Progenitor cell of endocrine pancreas (in vitro differentiated cells): ENCODE results near the gene DIABLO. TPM values are rescaled to one million over a fixed set of nuclear protein-coding genes. Genes with fewer than 3 reads are reported as not detected.
A peak's percentile ranks its signal among the peaks of the same experiment; 100 is the strongest.

Experiments
- DNase-seq: peaks from one replicate; pipeline ENCODE4 v3.0.0; 2021; ENCODE audit warnings: low spot score; ENCODE audit not compliant: unreplicated experiment
- H3K27ac Mint-ChIP-seq: 2 replicates; pipeline ENCODE4 v1.8.0; 2021; ENCODE audit warnings: mild to moderate bottlenecking, moderate library complexity, mixed read lengths
- H3K27me3 Mint-ChIP-seq: 2 replicates; pipeline ENCODE4 v1.8.0; 2021; ENCODE audit warnings: mixed read lengths
- H3K36me3 Mint-ChIP-seq: 2 replicates; pipeline ENCODE4 v1.8.0; 2022; ENCODE audit warnings: mixed read lengths; ENCODE audit not compliant: insufficient read depth
- H3K4me1 Mint-ChIP-seq: 2 replicates; pipeline ENCODE4 v1.8.0; 2021; ENCODE audit warnings: low read depth, mixed read lengths
- H3K4me3 Mint-ChIP-seq: 2 replicates; pipeline ENCODE4 v1.8.0; 2021; ENCODE audit warnings: low read depth, mild to moderate bottlenecking, moderate library complexity, mixed read lengths
- H3K9me3 Mint-ChIP-seq: 2 replicates; pipeline ENCODE4 v1.8.0; 2021; ENCODE audit warnings: low read depth, mixed read lengths
- total RNA-seq: library from RNA; stranded (reverse); gene quantifications from 2 replicates; pipeline ENCODE4 v1.2.1, GENCODE V29; 2021
- TF ChIP-seq, protein P1 (sequence below): fragments of 200-600 bp; sonication (generic); IDR thresholded peaks from one replicate; pipeline ENCODE4 v1.5.0; 2021; ENCODE audit warnings: antibody characterized with exemption, mild to moderate bottlenecking; ENCODE audit not compliant: unreplicated experiment

DIABLO gene
- total RNA-seq, 1 donor from 2014 or later, result 63.8 TPM

GRCh38 chr12:122206976-122207375 lies 18.9 kb downstream of the DIABLO start:
- Mint-ChIP-seq H3K4me1 (no peaks in the 10 kb centered on the region), H3K9me3 (no peaks in the 10 kb centered on the region), H3K27ac (no peak overlapping the region), H3K27me3 (peaks cover 37% of the 10 kb centered on the region), H3K36me3 (peaks cover 21% of the 10 kb centered on the region), H3K4me3 (no peak overlapping the region)
- DNase-seq, result no peak
- TF ChIP-seq, protein P1, sequence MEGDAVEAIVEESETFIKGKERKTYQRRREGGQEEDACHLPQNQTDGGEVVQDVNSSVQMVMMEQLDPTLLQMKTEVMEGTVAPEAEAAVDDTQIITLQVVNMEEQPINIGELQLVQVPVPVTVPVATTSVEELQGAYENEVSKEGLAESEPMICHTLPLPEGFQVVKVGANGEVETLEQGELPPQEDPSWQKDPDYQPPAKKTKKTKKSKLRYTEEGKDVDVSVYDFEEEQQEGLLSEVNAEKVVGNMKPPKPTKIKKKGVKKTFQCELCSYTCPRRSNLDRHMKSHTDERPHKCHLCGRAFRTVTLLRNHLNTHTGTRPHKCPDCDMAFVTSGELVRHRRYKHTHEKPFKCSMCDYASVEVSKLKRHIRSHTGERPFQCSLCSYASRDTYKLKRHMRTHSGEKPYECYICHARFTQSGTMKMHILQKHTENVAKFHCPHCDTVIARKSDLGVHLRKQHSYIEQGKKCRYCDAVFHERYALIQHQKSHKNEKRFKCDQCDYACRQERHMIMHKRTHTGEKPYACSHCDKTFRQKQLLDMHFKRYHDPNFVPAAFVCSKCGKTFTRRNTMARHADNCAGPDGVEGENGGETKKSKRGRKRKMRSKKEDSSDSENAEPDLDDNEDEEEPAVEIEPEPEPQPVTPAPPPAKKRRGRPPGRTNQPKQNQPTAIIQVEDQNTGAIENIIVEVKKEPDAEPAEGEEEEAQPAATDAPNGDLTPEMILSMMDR, result no peak

- H3K4me3 Mint-ChIP-seq, result no peak overlapping the region
- TF ChIP-seq, protein P1, result no peak
- no peak overlapping the region for H3K27ac Mint-ChIP-seq
- H3K36me3 Mint-ChIP-seq, result peaks cover 19% of the 10 kb centered on the region
- no peaks in the 10 kb centered on the region for H3K9me3 Mint-ChIP-seq
- no peak for DNase-seq
- peaks cover 44% of the 10 kb centered on the region for H3K27me3 Mint-ChIP-seq
- H3K4me1 Mint-ChIP-seq, result no peaks in the 10 kb centered on the region
Observed at GRCh38 chr12:122206111-122206881, 19.6 kb downstream of the DIABLO start.

DNA sequence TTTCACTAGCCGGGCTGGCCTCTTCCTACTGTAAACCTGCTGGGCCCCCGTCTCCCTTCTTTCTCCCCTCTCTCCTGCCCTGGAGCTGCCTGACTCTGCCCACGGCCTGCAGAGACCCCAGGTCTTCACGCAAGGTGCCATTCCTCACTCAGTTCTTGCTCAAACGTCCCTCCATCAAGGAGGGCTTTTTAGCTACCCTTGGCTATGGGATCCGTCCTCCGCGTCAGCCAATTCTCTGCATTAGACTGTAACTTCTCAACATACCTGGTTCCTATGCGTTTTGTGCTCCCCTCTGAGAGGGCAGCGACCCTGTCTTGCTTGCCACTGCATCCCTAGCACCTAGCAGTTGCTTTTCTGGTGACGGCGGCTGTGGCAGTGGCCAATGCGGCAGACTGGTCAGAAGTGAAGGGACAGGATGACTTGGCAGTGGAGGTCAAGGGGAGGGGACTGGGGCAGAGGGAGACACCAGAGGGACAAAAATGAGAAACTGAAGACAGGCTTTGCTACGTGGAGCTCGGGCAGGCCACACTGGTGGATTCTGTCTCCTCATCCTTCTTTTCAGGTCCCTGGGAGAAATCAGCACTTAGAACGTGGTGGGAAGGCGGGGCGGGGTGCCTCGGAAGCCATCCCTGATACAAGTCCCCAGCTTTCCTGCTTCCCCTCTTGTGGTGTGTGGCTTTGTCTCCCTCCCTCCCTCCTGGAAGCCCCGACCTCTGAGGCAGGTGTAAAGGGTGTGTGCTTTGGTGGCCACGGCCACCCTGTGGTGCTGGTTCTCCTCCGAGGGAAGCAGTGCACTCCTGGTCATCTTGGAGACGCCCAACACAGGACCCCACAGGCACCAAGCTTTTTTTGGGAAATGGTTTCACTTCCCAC lies 20.6 kb downstream of the DIABLO start:
- H3K27ac Mint-ChIP-seq, result no peak overlapping the region

GRCh38 chr12:122204167-122205052 lies 21.4 kb downstream of the DIABLO start:
- H3K27ac Mint-ChIP-seq, result no peak overlapping the region
- peaks cover 58% of the 10 kb centered on the region for H3K27me3 Mint-ChIP-seq
- TF ChIP-seq, protein P1, result no peak
- H3K9me3 Mint-ChIP-seq, result no peaks in the 10 kb centered on the region
- peaks cover 12% of the 10 kb centered on the region for H3K36me3 Mint-ChIP-seq
- peak overlapping the region; percentile 62 for H3K4me3 Mint-ChIP-seq
- no peak for DNase-seq
- H3K4me1 Mint-ChIP-seq, result no peaks in the 10 kb centered on the region

More for the DNA sequence above, 20.6 kb downstream of the DIABLO start:
- Mint-ChIP-seq H3K9me3 (no peaks in the 10 kb centered on the region), H3K27me3 (peaks cover 50% of the 10 kb centered on the region), H3K4me1 (no peaks in the 10 kb centered on the region), H3K36me3 (peaks cover 17% of the 10 kb centered on the region), H3K4me3 (peak overlapping the region; percentile 62)
- TF ChIP-seq, protein P1, result no peak
- DNase-seq, result no peak
